G401 (cell line): ENCODE results near the gene ATP13A2. TPM values are rescaled to one million over a fixed set of nuclear protein-coding genes. Genes with fewer than 3 reads are reported as not detected.
"Not testable (repeated sequence)": the region's sequence is repeated elsewhere in the genome, so short reads cannot be mapped to it uniquely, and the experiment has no call there.

Experiments used
- DNase-seq: peaks from one replicate; pipeline ENCODE4 v3.0.0-alpha.2; 2015; ENCODE audit warnings: low spot score
- in situ Hi-C: cut with HindIII; loops from 2 replicates; pipeline ENCODE4 v1.10.0; 2016; ENCODE audit warnings: low sequenced_read_pairs, mixed read lengths
- total RNA-seq: library from RNA; depleted of rRNA; stranded (reverse); fragments of >200 nt; shearing (Covaris generic); gene quantifications from 2 replicates; pipeline ENCODE4 v1.2.3, GENCODE V29; 2014; rRNA removed

Gene ATP13A2
- total RNA-seq, 1 experiment from 2014 or later: 38.9 TPM

DNA sequence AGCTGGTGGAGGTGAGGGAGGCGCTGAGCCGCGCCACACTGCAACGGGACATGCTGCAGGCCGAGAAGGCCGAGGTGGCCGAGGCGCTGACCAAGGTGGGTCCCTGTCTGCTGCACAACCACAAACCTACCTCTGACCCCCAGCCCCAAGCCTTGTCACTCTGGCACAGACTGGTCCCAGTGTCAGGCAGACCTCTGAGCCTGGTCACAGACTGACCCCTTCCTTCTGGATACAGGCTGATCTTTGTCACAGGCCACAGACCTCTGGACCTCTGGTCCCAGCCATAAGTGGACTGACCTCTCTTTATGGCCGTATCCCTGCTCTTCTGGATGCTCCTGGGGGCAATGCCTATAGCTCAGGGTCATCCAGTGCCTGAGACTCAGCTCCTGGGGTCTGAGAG is 66.2 kb downstream of the ATP13A2 start:
- DNase-seq, in situ Hi-C loops: not testable (repeated sequence)

GRCh38 chr1:16944038-16944437 is 67.7 kb downstream of the ATP13A2 start:
- in situ Hi-C loops: no loop called here
- DNase-seq: no peak

GRCh38 chr1:16939386-16940180 is 72.1 kb downstream of the ATP13A2 start:
- in situ Hi-C loops, DNase-seq: not testable (repeated sequence)

DNA sequence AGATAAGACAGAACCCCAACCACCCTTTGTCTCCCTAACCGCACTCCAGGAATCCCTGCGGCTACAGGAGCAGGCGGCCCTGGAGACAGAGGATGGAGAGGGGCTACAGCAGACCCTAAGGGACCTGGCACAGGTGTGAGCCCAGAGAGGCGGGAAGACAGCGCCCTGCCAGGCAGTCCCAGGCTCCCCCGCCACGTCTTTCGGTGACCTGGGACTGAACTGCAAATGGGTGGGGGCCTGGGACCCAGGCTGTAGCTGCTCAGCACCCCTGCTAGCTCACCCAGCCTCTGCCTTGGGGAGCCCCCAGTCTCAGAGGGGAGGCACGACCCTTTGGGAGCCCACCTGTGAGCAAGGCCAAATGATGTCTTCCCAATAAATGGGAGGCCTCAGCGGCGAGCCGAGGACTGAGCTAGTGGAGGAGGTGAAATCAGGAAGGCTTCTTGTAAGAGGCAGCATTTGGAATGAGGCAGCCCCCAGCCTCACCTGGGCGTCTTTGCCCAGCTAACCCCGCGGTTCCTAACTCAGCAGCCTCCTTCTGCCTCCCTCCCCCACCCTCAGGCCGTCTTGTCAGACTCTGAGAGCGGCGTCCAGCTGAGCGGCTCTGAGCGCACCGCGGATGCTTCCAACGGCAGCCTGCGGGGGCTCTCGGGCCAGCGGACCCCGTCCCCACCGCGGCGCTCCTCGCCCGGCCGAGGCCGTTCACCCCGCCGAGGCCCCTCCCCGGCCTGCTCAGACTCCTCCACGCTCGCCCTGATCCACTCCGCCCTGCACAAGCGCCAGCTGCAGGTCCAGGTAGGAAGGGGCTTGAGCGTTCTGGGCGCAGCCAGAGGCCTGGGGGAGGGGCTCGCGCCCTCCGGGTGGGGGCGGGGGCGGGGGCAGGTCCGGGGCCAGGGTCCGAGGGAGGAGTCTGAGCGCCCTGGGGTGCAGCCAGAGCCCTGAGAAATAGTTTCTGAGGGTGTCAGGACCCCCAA is 73.1 kb downstream of the ATP13A2 start:
- in situ Hi-C loops: no loop called here
- no peak for DNase-seq

- in situ Hi-C loops, DNase-seq: not testable (repeated sequence)
These were observed 75.1 kb downstream of the ATP13A2 start for GRCh38 chr1:16936580-16936979.

Other genes starting within 250 kb of the ATP13A2 start
- not detected in 2 replicates for gene RNU1-2, start 115.9 kb downstream of the ATP13A2 start, total RNA-seq
- gene CROCC, start 90.0 kb downstream of the ATP13A2 start, total RNA-seq: 29.7 and 64.4 TPM in 2 replicates
- 55.9 and 62.4 TPM in 2 replicates for gene MFAP2, start 31.3 kb downstream of the ATP13A2 start, total RNA-seq
- gene SDHB, start 42.1 kb upstream of the ATP13A2 start, total RNA-seq: 192 and 214 TPM in 2 replicates
- gene PADI2, start 107.5 kb upstream of the ATP13A2 start, total RNA-seq: 0.10 and 0.62 TPM in 2 replicates
- not detected in 2 replicates for gene PADI1, start 193.2 kb upstream of the ATP13A2 start, total RNA-seq
- 0.31 and 0.41 TPM in 2 replicates for gene PADI3, start 237.2 kb upstream of the ATP13A2 start, total RNA-seq